BLaER1 treated with 17β-estradiol and CSF1 and Interleukin-3, amounts not matched to agents 10 nM and 100 nM (cell line): Measurements from ENCODE around the gene CAPN7.

Experiments
- H3K27ac ChIP-seq, 11 experiments: shearing (Covaris generic); formaldehyde crosslinking; 2 replicates each; pipeline ENCODE4 v1.8.1; 2022
- H3K27me3 ChIP-seq, 11 experiments: shearing (Covaris generic); formaldehyde crosslinking; 2 replicates each; pipeline ENCODE4 v1.8.1; 2022
- H3K36me3 ChIP-seq, 11 experiments: shearing (Covaris generic); formaldehyde crosslinking; 2 replicates each; pipeline ENCODE4 v1.8.1; 2022
- H3K4me1 ChIP-seq, 10 experiments: shearing (Covaris generic); formaldehyde crosslinking; 2 replicates each; pipeline ENCODE4 v1.8.1; 2022
- H3K4me2 ChIP-seq, 11 experiments: shearing (Covaris generic); formaldehyde crosslinking; 2 replicates each; pipeline ENCODE4 v1.8.1; 2022
- H3K4me3 ChIP-seq, 10 experiments: shearing (Covaris generic); formaldehyde crosslinking; 2 replicates each; pipeline ENCODE4 v1.8.1; 2022
- H3K9ac ChIP-seq, 11 experiments: shearing (Covaris generic); formaldehyde crosslinking; 2 replicates each; pipeline ENCODE4 v1.8.1; 2022
- H3K9me3 ChIP-seq, 11 experiments: shearing (Covaris generic); formaldehyde crosslinking; replicated peaks in 1 of 11; 2 replicates each; pipeline ENCODE4 v1.8.1; 2022
- H4K20me1 ChIP-seq, 11 experiments: shearing (Covaris generic); formaldehyde crosslinking; 2 replicates each; pipeline ENCODE4 v1.8.1; 2022
- Cebpa-rat ChIP-seq, 11 experiments: shearing (Covaris generic); IDR thresholded peaks; 2 replicates each; pipeline ENCODE4 v1.8.1; 2022

The CAPN7 gene

GRCh38 chr3:15265655-15266509, 59.8 kb downstream of the CAPN7 start:
- Histone ChIP-seq H3K36me3 (peaks cover 0 to 50% (median 0%) of the 10 kb centered on the region in 11 experiments; a peak in 9 of 22 replicates), H3K4me3 (no peak overlapping the region), H3K9ac (peak overlapping the region in 4 of 11 experiments; percentile 17 to 40 (median 35); a peak in 7 of 22 replicates), H3K27ac (no peak overlapping the region), H3K27me3 (peaks cover 0 to 29% (median 26%) of the 10 kb centered on the region in 11 experiments; a peak in 16 of 22 replicates), H4K20me1 (peaks cover 0 to 14% (median 0%) of the 10 kb centered on the region in 11 experiments; a peak in 6 of 22 replicates), H3K9me3 (peaks cover 0 to 3% (median 0%) of the 10 kb centered on the region in 11 experiments; a peak in 1 of 22 replicates), H3K4me1 (peaks cover 10 to 62% (median 49%) of the 10 kb centered on the region in 10 experiments), H3K4me2 (peak overlapping the region in 5 of 11 experiments; percentile 6 to 44 (median 21); a peak in 6 of 22 replicates)
- TF ChIP-seq Cebpa-rat (IDR thresholded peaks at IDR 0.05) = no peak

- H3K9ac ChIP-seq = peak overlapping the region in 5 of 11 experiments; percentile 9 to 40 (median 31); a peak in 7 of 22 replicates
- H3K36me3 ChIP-seq = peaks cover 0 to 42% (median 0%) of the 10 kb centered on the region in 11 experiments; a peak in 9 of 22 replicates
- H3K9me3 ChIP-seq = peaks cover 0 to 3% (median 0%) of the 10 kb centered on the region in 11 experiments; a peak in 1 of 22 replicates
- peaks cover 0 to 33% (median 26%) of the 10 kb centered on the region in 11 experiments; a peak in 16 of 22 replicates for H3K27me3 ChIP-seq
- no peak overlapping the region for H3K4me3 ChIP-seq
- H4K20me1 ChIP-seq = peaks cover 0 to 12% (median 0%) of the 10 kb centered on the region in 11 experiments; a peak in 6 of 22 replicates
- TF ChIP-seq Cebpa-rat (IDR thresholded peaks at IDR 0.05) = no peak
- 0 out of 22 replicates have a peak overlapping the region, but pooled peaks of 1 of the 11 experiments have one; percentile 17 for H3K27ac ChIP-seq
- H3K4me1 ChIP-seq = peaks cover 19 to 71% (median 57%) of the 10 kb centered on the region in 10 experiments
- peak overlapping the region in 6 of 11 experiments; percentile 6 to 44 (median 16); a peak in 8 of 22 replicates for H3K4me2 ChIP-seq
These were observed 60.7 kb downstream of the CAPN7 start for GRCh38 chr3:15266510-15267376.

GRCh38 chr3:15267502-15267901, 61.5 kb downstream of the CAPN7 start:
- TF ChIP-seq Cebpa-rat (IDR thresholded peaks at IDR 0.05) = no peak
- H3K36me3 ChIP-seq = peaks cover 0 to 34% (median 0%) of the 10 kb centered on the region in 11 experiments; a peak in 7 of 22 replicates
- H3K9me3 ChIP-seq = peaks cover 0 to 3% (median 0%) of the 10 kb centered on the region in 11 experiments; a peak in 1 of 22 replicates
- peak overlapping the region in 2 of 11 experiments; percentile 21 to 94; a peak in 3 of 22 replicates for H3K4me2 ChIP-seq
- H3K4me1 ChIP-seq = peaks cover 26 to 79% (median 63%) of the 10 kb centered on the region in 10 experiments
- H3K9ac ChIP-seq = peak overlapping the region in 1 of 11 experiments; percentile 8; a peak in 1 of 22 replicates
- H3K27me3 ChIP-seq = peaks cover 0 to 38% (median 26%) of the 10 kb centered on the region in 11 experiments; a peak in 16 of 22 replicates
- no peak overlapping the region for H3K4me3 ChIP-seq
- peaks cover 0 to 12% (median 0%) of the 10 kb centered on the region in 11 experiments; a peak in 6 of 22 replicates for H4K20me1 ChIP-seq
- H3K27ac ChIP-seq = no peak overlapping the region

GRCh38 chr3:15268033-15268631, 62.1 kb downstream of the CAPN7 start:
- H3K27ac ChIP-seq = peak overlapping the region in 3 of 11 experiments; percentile 48 to 75 (median 60); a peak in 5 of 22 replicates
- peak overlapping the region in 6 of 11 experiments; percentile 81 to 95 (median 91); a peak in 12 of 22 replicates for H3K4me2 ChIP-seq
- peaks cover 0 to 3% (median 0%) of the 10 kb centered on the region in 11 experiments; a peak in 1 of 22 replicates for H3K9me3 ChIP-seq
- H4K20me1 ChIP-seq = peaks cover 0 to 12% (median 0%) of the 10 kb centered on the region in 11 experiments; a peak in 6 of 22 replicates
- peaks cover 0 to 44% (median 30%) of the 10 kb centered on the region in 11 experiments; a peak in 16 of 22 replicates for H3K27me3 ChIP-seq
- TF ChIP-seq Cebpa-rat (IDR thresholded peaks at IDR 0.05) = no peak
- peaks cover 0 to 34% (median 0%) of the 10 kb centered on the region in 11 experiments; a peak in 7 of 22 replicates for H3K36me3 ChIP-seq
- H3K4me1 ChIP-seq = peaks cover 28 to 85% (median 69%) of the 10 kb centered on the region in 10 experiments
- H3K4me3 ChIP-seq = no peak overlapping the region
- 0 out of 22 replicates have a peak overlapping the region, but pooled peaks of 2 of the 11 experiments have one; percentile 9 to 24 for H3K9ac ChIP-seq

- peaks cover 0 to 23% (median 0%) of the 10 kb centered on the region in 11 experiments; a peak in 6 of 22 replicates for H3K36me3 ChIP-seq
- peak overlapping the region in 5 of 11 experiments; percentile 11 to 41 (median 26); a peak in 8 of 22 replicates for H3K9ac ChIP-seq
- peak overlapping the region in 10 of 11 experiments; percentile 30 to 75 (median 54); a peak in 20 of 22 replicates for H3K27ac ChIP-seq
- H4K20me1 ChIP-seq = peaks cover 0 to 12% (median 0%) of the 10 kb centered on the region in 11 experiments; a peak in 5 of 22 replicates
- no peak for TF ChIP-seq Cebpa-rat (IDR thresholded peaks at IDR 0.05)
- peak overlapping the region in 2 of 10 experiments; percentile 7 to 23; a peak in 3 of 20 replicates for H3K4me3 ChIP-seq
- peaks cover 28 to 94% (median 77%) of the 10 kb centered on the region in 10 experiments for H3K4me1 ChIP-seq
- H3K27me3 ChIP-seq = peaks cover 0 to 56% (median 41%) of the 10 kb centered on the region in 11 experiments; a peak in 17 of 22 replicates
- peaks cover 0 to 5% (median 0%) of the 10 kb centered on the region in 11 experiments; a peak in 2 of 22 replicates for H3K9me3 ChIP-seq
- peak overlapping the region; percentile 3 to 95 (median 88); a peak in 20 of 22 replicates for H3K4me2 ChIP-seq
These were observed 63.3 kb downstream of the CAPN7 start for GRCh38 chr3:15269091-15269989.

- peak overlapping the region; percentile 81 to 95 (median 88) for H3K4me2 ChIP-seq
- peak overlapping the region in 8 of 11 experiments; percentile 39 to 92 (median 82); a peak in 16 of 22 replicates for H3K27ac ChIP-seq
- peaks cover 28 to 98% (median 76%) of the 10 kb centered on the region in 10 experiments for H3K4me1 ChIP-seq
- H3K27me3 ChIP-seq = peaks cover 0 to 70% (median 51%) of the 10 kb centered on the region in 11 experiments; a peak in 17 of 22 replicates
- H3K9me3 ChIP-seq = peaks cover 0 to 12% (median 0%) of the 10 kb centered on the region in 11 experiments; a peak in 4 of 22 replicates
- peaks cover 0 to 22% (median 0%) of the 10 kb centered on the region in 11 experiments; a peak in 6 of 22 replicates for H3K36me3 ChIP-seq
- peak overlapping the region in 4 of 11 experiments; percentile 33 to 80 (median 60); a peak in 7 of 22 replicates for H3K9ac ChIP-seq
- peak overlapping the region in 2 of 10 experiments; percentile 7 to 60; a peak in 2 of 20 replicates for H3K4me3 ChIP-seq
- TF ChIP-seq Cebpa-rat (IDR thresholded peaks at IDR 0.05) = no peak
- peaks cover 0 to 9% (median 0%) of the 10 kb centered on the region in 11 experiments; a peak in 5 of 22 replicates for H4K20me1 ChIP-seq
These were observed 65.0 kb downstream of the CAPN7 start for GRCh38 chr3:15271030-15271429.
